ENCODE data around the gene MBNL2.

Gene MBNL2

DNA sequence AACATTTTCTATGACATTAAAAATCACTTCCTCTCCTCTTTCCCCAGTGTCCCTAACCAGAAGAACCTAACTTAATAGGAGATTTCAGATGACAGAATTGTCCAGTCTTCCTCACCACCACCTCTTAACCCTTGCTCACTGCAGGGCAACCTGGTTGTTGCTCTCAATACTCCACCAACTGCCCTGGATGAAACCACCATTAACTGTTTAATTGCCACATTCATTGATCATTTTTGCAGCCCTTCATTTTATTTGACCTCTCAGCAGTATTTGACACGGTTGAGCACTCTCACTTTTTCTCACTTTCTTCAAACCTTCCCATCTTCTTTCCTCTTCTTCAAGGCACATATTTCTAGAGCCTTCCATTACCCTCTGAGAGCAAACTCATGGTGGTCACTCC, 84.0 kb downstream of the MBNL2 start:
- no peak for DNase-seq

DNA sequence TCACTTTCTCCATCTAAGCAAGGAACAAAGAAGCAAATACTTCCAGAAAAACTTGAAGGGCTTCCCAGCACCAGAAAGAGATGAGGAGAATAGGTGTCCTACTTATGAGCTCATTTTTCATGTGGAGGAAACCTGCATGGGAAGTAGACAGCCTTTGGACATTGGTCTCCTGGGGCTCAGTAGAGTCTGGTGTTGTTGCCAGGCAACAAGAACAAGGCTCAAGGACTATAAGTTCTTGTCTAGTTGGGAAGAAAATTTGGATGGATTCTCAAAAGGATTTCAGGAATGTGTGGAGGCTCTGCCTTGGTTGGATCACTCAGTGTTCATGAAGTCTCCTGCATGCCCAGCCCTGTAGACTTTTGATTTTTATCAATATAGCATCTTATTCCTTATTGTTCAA, 84.5 kb downstream of the MBNL2 start:
- DNase-seq, result no peak

GRCh38 chr13:97307118-97307881, 85.2 kb downstream of the MBNL2 start:
- DNase-seq, result no peak

DNA sequence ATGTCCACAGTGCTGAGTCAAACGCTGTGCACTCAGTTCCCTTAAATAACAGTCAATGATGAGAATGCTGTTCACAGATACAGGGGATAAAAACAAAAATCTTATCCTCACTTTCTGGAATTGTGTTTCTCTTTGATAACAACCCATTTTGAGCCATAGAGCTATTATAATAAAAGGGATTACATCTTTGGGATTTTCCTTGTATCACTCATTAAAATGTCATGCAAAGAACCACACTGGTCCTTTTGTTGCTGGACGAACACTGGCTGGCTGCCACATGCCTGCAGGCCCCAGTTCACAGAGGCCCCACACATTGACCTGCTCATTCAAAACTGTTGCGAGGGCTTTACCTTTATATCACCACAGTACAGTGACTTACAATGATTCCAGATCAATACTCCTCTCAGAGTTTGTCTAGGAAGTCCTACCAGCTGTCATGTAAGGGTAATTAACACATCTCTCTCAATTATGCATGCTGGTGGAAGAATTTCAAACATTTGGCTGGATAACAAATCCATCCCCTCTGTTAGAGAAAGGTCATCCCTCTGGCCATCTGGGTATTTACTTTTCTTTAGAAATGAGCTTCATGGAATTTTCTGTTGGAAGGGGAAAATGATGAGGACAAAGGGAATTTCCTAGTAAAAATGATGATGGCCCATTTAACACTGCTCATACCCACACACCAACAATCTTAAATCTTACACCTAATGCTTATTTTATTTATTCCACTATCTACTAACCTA, 85.9 kb downstream of the MBNL2 start:
- DNase-seq, result no peak

- DNase-seq, result no peak
Observed at GRCh38 chr13:97308735-97309429, 86.7 kb downstream of the MBNL2 start.

- no peak for DNase-seq
Observed at GRCh38 chr13:97310809-97311436, 88.8 kb downstream of the MBNL2 start.

GRCh38 chr13:97311956-97312355, 89.8 kb downstream of the MBNL2 start:
- no peak for DNase-seq

DNA sequence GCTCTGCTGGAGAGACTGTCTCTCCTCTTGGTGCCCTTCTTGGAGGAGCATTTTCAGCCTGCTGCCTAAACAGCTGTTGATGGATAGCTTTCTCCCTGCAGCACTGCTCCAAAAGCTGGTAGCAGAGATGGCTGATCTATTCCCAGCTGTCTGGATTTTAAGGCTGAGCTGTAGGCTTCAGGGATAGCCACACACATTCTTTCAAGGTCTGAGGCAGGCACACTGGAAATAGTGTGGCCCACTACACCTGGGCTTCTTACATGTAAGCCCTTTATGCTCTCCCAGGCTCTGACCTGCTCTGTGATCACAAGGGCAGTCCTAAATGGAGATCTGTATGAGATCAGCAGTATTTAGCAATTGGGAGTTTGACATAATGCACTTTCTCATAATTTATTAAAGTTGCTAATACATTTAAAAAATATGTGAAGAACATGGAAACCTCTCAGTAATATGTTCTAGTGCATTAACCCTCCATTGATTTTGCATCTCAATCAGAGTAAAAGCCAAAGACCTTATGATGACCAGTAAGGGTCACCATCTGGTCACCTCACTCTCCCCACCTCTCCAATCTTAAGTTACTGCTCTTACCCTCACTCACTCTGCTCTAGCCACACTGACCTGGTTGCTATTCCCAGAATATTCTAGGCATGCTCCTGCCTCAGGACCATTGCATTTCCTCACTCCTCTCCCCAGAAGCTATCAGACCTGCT, 91.6 kb downstream of the MBNL2 start:
- DNase-seq, result no peak

- DNase-seq, result no peak
Observed at GRCh38 chr13:97316390-97316789, 94.3 kb downstream of the MBNL2 start.

- DNase-seq, result no peak
Observed at GRCh38 chr13:97317933-97318332, 95.8 kb downstream of the MBNL2 start.

- DNase-seq, result no peak
Observed at GRCh38 chr13:97318532-97318931, 96.4 kb downstream of the MBNL2 start.

GRCh38 chr13:97319113-97319720, 97.1 kb downstream of the MBNL2 start:
- no peak for DNase-seq

GRCh38 chr13:97321101-97321500, 99.0 kb downstream of the MBNL2 start:
- DNase-seq, result no peak

- DNase-seq, result no peak
Observed at GRCh38 chr13:97321616-97322321, 99.6 kb downstream of the MBNL2 start.

DNA sequence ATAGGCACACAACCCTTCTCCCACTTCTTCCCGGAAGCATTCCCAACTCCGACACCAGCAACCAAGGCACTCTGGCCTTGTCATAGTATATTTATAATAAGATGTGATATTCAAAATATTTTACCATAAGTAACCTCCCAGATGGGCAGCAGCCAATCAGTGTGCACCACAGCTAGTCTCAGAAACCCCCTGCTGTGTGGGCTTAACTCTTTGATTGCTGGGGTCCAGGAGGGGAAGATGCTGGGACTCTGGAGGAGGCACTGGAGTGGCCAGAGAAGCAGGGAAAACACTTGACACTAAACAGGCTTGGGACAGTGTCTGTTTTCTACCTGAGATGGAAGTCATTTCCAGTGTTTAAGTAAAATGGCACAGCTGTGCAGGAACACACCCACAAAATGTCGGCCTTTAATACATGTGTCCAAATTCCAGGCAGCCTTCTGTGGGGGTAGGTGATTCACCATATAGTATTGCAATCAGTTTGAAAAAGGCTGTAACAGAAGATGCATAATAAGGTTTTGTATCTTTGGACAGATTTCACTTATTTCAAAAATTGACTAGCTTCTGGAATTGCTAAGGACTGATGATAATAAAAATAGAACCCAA, 100.7 kb downstream of the MBNL2 start:
- DNase-seq, result no peak

GRCh38 chr13:97324115-97324514, 102.0 kb downstream of the MBNL2 start:
- no peak for DNase-seq

DNA sequence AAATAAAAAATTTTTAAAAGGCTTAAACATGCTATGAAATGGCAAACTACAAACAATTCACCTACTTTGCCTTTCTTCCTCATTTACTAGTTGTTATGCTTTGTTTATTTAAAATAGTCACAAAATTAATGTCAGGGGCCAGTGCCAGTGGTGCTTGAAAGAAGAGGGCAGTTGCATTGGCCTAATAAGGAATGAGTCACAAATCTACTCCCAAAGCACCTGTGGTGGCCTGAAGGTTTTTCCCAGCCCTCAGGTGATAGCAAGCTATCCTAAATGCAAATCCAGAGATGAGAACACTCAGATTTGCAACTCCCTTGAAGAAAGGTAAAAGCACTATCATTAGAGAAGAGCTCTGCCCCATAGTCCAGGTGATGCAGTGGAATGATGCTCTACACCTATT, 103.6 kb downstream of the MBNL2 start:
- DNase-seq, result no peak

GRCh38 chr13:97327086-97327485, 105.0 kb downstream of the MBNL2 start:
- no peak for DNase-seq

GRCh38 chr13:97327506-97328221, 105.5 kb downstream of the MBNL2 start:
- no peak for DNase-seq

DNA sequence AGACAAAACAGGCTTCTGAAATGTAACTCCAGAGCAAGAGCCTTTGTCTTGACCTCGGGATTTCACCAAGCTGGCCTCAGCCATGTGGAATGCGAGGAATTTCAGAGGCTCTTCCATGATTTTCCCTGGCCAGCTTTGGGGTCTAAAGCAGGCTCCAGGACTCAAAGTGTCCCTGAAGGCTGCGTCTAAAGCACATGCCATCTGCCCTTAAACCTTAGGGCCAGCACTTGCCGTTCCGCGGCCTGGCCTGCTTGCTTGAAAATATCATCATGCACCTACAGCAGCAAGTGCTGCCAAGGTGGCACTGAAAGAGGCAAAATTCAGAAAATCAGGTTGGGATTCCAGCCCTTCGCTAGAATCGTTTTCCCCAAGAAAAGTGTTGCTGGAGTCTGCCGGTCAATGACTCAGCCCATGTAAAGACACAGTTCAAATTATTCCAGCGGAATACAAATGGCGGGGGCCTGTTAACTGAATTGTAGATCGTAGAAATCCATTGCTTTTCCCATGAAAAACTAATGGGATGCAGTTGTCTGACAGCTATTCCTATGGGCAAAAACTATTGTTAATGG, 106.2 kb downstream of the MBNL2 start:
- DNase-seq, result no peak
